NCI-H2227 (cell line): Measurements from ENCODE around the gene IGF1R.

Source experiments
- DNase-seq: peaks from one replicate; lab custom pipeline; 2025; ENCODE audit not compliant: unreplicated experiment; lab: John Stamatoyannopoulos, UW

IGF1R gene

GRCh38 chr15:98853617-98854420 lies 205.5 kb downstream of the IGF1R start:
- DNase-seq, result peak; percentile 32

- DNase-seq, result no peak
Observed at GRCh38 chr15:98854496-98854895, 206.2 kb downstream of the IGF1R start.

DNA sequence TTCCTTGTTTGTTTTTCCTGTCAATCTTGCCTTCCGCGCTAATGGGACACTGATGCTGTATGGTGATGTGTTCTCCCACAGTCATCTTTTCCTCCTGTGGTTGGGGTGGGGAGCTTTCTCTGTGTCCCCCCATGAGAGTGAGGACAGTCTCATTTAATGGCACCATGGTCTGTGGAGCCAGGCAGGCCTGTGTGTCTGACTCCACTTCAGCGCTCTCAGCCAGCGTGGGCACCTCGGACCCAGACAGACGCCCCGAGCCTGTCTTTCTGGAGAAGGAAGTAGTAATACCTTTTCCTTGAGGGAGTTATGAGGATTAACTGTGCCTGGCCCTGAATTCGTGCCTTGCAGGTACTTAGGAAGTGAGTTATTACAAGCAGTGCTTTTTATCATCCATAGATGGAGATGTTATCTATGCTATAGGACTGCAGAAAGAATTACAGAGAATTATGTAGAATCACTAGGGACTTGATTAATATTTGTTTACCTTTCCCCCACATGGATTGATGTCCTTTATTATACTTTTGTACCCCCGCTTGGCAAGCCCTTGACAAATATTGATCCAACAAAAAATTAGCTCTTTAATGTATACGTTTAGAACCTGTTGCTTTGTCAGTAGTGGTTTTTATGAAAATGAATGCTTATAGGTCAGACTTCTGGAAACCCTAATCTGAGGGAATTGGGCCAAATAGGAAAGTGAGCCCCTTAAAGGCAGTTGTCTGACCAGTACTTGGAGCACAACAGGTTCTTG lies 206.9 kb downstream of the IGF1R start:
- no peak for DNase-seq

DNA sequence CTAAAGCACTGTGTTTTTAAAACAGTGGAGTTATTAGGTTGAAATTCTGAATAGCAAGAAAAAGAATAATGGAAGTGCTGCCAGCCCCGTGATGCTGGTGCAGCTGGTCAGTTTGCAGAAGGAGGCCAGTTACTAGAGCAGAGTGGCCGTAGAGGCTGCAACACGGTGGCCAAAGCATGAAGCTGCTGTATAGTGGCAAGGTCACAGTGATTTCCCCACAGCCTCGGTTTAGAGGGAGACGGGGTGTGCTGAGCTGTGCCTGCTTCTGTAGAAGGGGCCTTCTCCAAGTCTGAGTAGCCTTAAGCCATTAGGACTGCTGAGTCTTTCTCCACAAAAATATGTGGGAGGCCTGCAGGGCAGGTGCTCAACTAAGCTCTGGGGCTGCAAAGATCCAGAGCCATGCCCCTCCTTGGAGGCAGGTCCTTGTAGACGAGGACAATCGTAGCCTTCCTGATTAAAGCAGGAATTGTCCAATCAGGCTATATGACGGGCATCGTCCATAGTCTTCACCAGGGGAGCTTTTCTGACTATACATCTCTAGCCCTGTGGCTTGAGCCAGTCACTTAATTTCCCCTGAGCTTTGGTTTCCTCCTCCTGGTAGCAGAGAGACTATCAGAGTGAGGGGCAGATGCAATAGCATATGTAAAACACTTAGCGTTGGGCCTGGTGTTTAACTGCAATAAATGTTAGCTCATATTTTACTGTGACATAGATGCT lies 207.6 kb downstream of the IGF1R start:
- DNase-seq, result no peak

DNA sequence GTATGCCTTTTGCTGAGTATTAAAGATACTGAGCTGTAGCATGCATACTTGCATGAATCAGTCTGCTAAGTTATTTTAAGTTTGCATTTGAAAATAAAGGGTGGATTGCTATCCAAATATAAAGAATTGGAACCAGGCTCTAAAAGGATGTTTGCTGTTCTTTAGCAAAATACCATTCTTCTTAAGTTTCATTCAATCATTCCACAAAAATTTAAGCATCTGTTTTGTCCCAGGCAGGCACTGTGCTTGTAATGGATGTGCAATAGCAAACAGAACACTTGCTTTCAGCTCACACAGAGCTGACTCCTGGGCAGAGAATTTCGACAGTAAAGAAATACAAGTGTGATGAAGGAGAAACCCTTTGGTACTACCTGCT lies 208.2 kb downstream of the IGF1R start:
- DNase-seq, result no peak

GRCh38 chr15:98858610-98859023 lies 210.3 kb downstream of the IGF1R start:
- DNase-seq, result no peak

DNA sequence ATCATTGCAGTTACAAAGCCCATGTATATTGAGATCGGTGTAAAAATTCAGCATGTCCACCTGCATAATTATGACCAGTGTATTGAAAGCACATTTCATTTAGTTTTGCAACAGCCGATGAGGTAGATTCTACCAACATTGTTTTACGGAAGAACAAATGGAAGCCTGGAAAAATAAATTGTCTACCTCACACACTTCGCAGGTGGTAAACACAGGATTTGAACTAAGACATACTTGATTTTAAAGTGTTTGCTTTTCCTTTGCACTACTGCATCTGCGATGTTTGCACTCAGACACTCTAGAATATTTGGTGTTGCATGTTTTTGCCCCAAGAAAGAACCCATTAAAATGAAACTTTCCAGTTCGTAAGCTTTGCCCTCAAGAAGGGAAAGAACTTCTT lies 210.8 kb downstream of the IGF1R start:
- no peak for DNase-seq

GRCh38 chr15:98860281-98861041 lies 212.1 kb downstream of the IGF1R start:
- DNase-seq, result no peak

DNA sequence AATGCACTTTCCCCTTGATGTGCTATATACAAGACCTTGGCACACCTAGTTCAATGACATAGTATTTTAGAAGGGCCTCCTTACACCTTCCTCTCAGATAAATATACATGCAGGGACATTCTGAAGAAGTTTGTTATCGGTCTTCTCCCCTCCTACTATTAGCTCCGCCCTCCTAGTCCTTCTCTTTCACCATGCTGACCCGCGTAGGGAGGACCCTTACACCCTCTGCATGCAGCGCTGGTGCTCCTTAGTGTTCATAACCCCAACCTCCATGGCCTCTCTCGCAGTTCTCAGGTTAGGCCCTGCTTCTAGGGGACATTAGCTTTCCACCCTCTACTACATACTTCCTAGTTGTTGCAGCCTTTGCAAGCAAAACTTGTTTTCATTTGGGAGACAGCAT lies 212.8 kb downstream of the IGF1R start:
- DNase-seq, result no peak

DNA sequence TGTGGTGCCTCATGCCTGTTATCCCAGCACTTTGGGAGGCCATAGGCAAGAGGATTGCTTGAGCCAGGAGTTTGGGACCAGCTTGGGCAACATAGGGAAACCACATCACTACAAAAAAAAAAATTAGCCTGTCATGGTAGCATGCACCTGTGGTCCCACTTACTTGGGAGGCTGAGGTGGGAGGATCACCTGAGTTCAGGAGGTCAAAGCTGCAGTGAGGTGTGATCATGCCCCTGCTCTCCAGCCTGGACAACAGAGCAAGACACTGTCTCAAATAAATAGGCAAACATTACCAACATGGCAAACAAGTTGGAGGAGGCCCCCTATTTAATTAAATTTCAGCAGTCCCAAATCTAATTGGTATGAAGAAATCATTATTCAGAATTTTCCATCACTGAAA lies 215.6 kb downstream of the IGF1R start:
- no peak for DNase-seq

GRCh38 chr15:98865397-98866339 lies 217.3 kb downstream of the IGF1R start:
- peak; percentile 91 for DNase-seq

- DNase-seq, result peak; percentile 49
Observed at GRCh38 chr15:98866511-98866910, 218.2 kb downstream of the IGF1R start.

DNA sequence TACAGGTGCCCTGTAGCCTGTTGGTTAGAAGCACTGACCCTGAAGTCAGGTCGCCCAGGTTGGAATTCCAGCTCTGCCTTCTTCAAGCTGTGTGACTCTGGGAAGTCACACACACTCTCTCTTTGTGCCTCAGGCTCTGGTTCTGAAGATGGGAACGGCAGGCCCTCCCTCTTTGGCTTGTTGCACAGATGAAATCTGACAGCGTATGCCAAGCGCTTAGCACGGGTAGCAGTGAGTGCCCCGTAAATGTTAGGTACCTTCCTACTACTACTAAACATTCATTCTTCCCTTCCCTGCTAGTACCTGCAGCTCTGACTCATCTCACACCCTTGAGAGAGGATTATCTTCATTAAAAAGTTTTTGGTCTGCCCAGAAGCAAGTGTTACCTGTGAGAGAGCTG lies 220.2 kb downstream of the IGF1R start:
- DNase-seq, result no peak

DNA sequence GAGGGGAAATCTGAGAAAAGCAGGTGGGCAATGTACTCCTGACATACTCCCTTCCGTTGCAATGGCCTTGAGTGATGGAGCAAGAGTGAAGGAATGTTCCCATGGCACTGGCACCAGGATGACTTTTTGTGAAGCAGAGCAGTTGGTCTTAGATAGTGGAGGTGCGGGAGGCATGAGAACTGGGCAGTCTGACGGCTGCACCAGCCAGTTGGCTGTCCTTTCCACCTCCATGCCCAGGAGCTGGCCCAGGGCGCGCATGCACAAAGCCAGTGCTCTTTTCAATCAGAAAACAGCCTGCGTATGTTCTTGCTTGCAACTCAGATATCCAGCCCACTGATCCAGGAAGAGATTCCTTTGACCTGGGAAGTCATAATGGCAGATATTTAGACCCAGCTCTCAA lies 222.4 kb downstream of the IGF1R start:
- no peak for DNase-seq

- DNase-seq, result no peak
Observed at GRCh38 chr15:98872774-98873173, 224.4 kb downstream of the IGF1R start.

GRCh38 chr15:98873441-98874218 lies 225.3 kb downstream of the IGF1R start:
- DNase-seq, result peak; percentile 26

DNA sequence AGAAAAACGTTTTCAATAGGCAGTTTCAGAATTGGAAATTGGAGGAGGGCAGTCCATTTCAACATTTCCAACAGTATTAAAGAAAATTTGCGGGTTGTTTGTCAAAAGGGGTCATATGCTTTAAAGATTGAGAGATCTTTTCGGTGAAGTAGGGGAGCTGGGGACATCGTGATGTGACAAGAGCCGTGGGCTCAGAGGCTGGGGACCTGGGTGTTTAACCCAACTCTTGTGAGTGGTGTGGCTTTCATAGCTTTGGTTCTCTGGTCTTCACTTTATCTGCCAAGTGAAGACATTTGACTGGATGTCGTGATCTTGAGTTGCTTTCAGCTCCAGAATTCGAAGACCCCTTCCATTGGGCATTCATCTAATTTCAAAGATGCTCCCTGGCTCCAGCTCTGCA lies 226.0 kb downstream of the IGF1R start:
- DNase-seq, result no peak

- DNase-seq, result no peak
Observed at GRCh38 chr15:98874773-98875172, 226.4 kb downstream of the IGF1R start.

- DNase-seq, result no peak
Observed at GRCh38 chr15:98875309-98875708, 227.0 kb downstream of the IGF1R start.
